HepG2 (cell line): ENCODE data around the gene KDM7A. TPM values are rescaled to one million over a fixed set of nuclear protein-coding genes. Genes with fewer than 3 reads are reported as not detected.

Experiments
- ATAC-seq: fragments of 200-7000 bp; cut with Tn5 transposase; 3 replicates; pipeline ENCODE4 v1.9.1; 2020; ENCODE audit warnings: mild to moderate bottlenecking, moderate library complexity
- BruUV-seq: library from RNA; stranded (reverse); fragments of 400-500 nt; replicated peaks from 2 replicates; lab custom pipeline; 2021; lab: Mats Ljungman, UMichigan
- CTCF ChIA-PET: fragments of 300-600 bp; formaldehyde crosslinking; extraction: SDS; loops from one replicate; lab custom pipeline; 2021; ENCODE audit warnings: low total read pairs, inconsistent platforms, low intra/inter-chr PET ratio; lab: Yijun Ruan, JAX
- POLR2A ChIA-PET: fragments of 350-600 bp; sonication (Branson Sonifier 250); formaldehyde crosslinking; loops from one replicate; lab custom pipeline; 2020; ENCODE audit warnings: antibody characterized with exemption, inconsistent platforms; lab: Yijun Ruan, JAX
- DNase-seq: peaks from one replicate; pipeline ENCODE4 v3.0.0-alpha.2; 2015; ENCODE audit warnings: low spot score
- FAIRE-seq: peaks from 3 replicates; lab custom pipeline; 2011; peaks lifted over from hg19 to GRCh38; lab: Jason Lieb, UNC
- H2AFZ ChIP-seq: one replicate; pipeline ENCODE4 v1.6.1; 2011; ENCODE audit warnings: low read length, inconsistent platforms
- H3K27ac ChIP-seq: fragments of 300-600 bp; 3 replicates; pipeline ENCODE4 v1.8.0; 2011; ENCODE audit warnings: mixed run types, mild to moderate bottlenecking, mixed read lengths, low read length, inconsistent platforms; ENCODE audit not compliant: insufficient read depth; ENCODE audit errors: extremely low read length
- H3K27me3 ChIP-seq, 2 experiments: fragments of 200-600 bp in 1 of 2; 2 replicates in 1 of 2; 3 replicates in 1 of 2; pipeline versions ENCODE4 v1.6.0 to v1.8.0; 2011; ENCODE audit warnings: low read length in 2 of 2, mild to moderate bottlenecking in 2 of 2, moderate library complexity in 2 of 2, inconsistent platforms in 1 of 2; ENCODE audit not compliant: insufficient read depth in 2 of 2, control insufficient read depth in 1 of 2
- H3K36me3 ChIP-seq, 2 experiments: fragments of 200-600 bp in 1 of 2; replicated peaks in 1 of 2; 2 replicates in 1 of 2; 3 replicates in 1 of 2; pipeline versions ENCODE4 v1.5.1 to v1.8.0; 2011; ENCODE audit warnings: low read length in 2 of 2, inconsistent platforms in 1 of 2; ENCODE audit not compliant: insufficient read depth in 2 of 2, control insufficient read depth in 1 of 2
- H3K4me1 ChIP-seq: 2 replicates; pipeline ENCODE4 v1.5.1; 2012; ENCODE audit warnings: low read length, inconsistent platforms; ENCODE audit not compliant: insufficient read depth
- H3K4me2 ChIP-seq: 2 replicates; pipeline ENCODE4 v1.6.0; 2011; ENCODE audit warnings: low read depth, low read length, inconsistent platforms
- H3K4me3 ChIP-seq, 3 experiments: fragments of 200-600 bp in 1 of 3; sonication (generic), shearing (Covaris generic) in 1 of 3; replicated peaks in 1 of 3; 2 replicates each; pipeline ENCODE4 v1.5.1; 2011 to 2016; ENCODE audit warnings: low read length in 3 of 3, inconsistent platforms in 2 of 3, low read depth in 2 of 3, mild to moderate bottlenecking in 2 of 3, control low read depth in 1 of 3, mixed read lengths in 1 of 3; ENCODE audit not compliant: insufficient read depth in 1 of 3
- H3K79me2 ChIP-seq: one replicate; pipeline ENCODE4 v1.6.1; 2011; ENCODE audit warnings: low read length, inconsistent platforms; ENCODE audit not compliant: insufficient read depth
- H3K9ac ChIP-seq: 2 replicates; pipeline ENCODE4 v1.6.0; 2011; ENCODE audit warnings: mild to moderate bottlenecking, low read depth, low read length, inconsistent platforms; ENCODE audit not compliant: insufficient read depth
- H3K9me3 ChIP-seq: 2 replicates; pipeline ENCODE4 v1.5.1; 2012; ENCODE audit warnings: mild to moderate bottlenecking, low read length
- H4K20me1 ChIP-seq: 2 replicates; pipeline ENCODE4 v1.6.0; 2011; ENCODE audit warnings: inconsistent platforms, mild to moderate bottlenecking, low read length, moderate library complexity; ENCODE audit not compliant: insufficient read depth
- ATF1 ChIP-seq: IDR thresholded peaks from 2 replicates; pipeline ENCODE4 v1.6.1; 2016; ENCODE audit warnings: mild to moderate bottlenecking, control low read depth
- CHD2 ChIP-seq: IDR thresholded peaks from 2 replicates; pipeline ENCODE4 v1.6.1; 2011; ENCODE audit warnings: low read depth, low read length, improper control_type of control experiment
- CREB1 ChIP-seq, 2 experiments: fragments of 450-650 bp in 1 of 2; IDR thresholded peaks; 2 replicates each; pipeline ENCODE4 v1.6.1; 2016 to 2017; ENCODE audit warnings: control low read depth in 1 of 2, mild to moderate bottlenecking in 1 of 2, missing compliant biosample characterization in 1 of 2, missing genetic modification characterization in 1 of 2
- FOSL2 ChIP-seq: sonication (generic); formaldehyde crosslinking; IDR thresholded peaks from 2 replicates; pipeline ENCODE4 v1.4.0; 2020; ENCODE audit warnings: missing genetic modification reagents
- GABPB1 ChIP-seq: IDR thresholded peaks from 2 replicates; pipeline ENCODE4 v1.6.1; 2016; ENCODE audit warnings: mild to moderate bottlenecking, missing genetic modification reagents, moderate library complexity, missing compliant biosample characterization
- HOXA3 ChIP-seq: sonication (generic); formaldehyde crosslinking; IDR thresholded peaks from 2 replicates; pipeline ENCODE4 v1.5.0; 2020; ENCODE audit warnings: missing genetic modification reagents
- MEIS1 ChIP-seq: sonication (generic); formaldehyde crosslinking; IDR thresholded peaks from 2 replicates; pipeline ENCODE4 v1.9.0; 2021; ENCODE audit warnings: mild to moderate bottlenecking, missing genetic modification reagents, moderate library complexity, borderline replicate concordance
- SALL2 ChIP-seq: sonication (generic); formaldehyde crosslinking; IDR thresholded peaks from 2 replicates; pipeline ENCODE4 v1.8.1; 2023; ENCODE audit warnings: mild to moderate bottlenecking, missing genetic modification reagents, inconsistent platforms
- SMAD1 ChIP-seq: sonication (generic); formaldehyde crosslinking; IDR thresholded peaks from 2 replicates; pipeline ENCODE4 v1.4.0; 2020; ENCODE audit warnings: missing genetic modification reagents, low read depth, mild to moderate bottlenecking, borderline replicate concordance
- SMARCC2 ChIP-seq: fragments of 450-650 bp; IDR thresholded peaks from 2 replicates; pipeline ENCODE4 v1.6.1; 2017; ENCODE audit warnings: antibody characterized with exemption, mild to moderate bottlenecking
- SNRNP70 ChIP-seq: fragments of 200-400 bp; formaldehyde crosslinking; IDR thresholded peaks from 2 replicates; pipeline ENCODE4 v1.6.1; 2017; ENCODE audit warnings: mild to moderate bottlenecking, low read depth, low read length, moderate library complexity
- SOX5 ChIP-seq: IDR thresholded peaks from 2 replicates; pipeline ENCODE4 v1.6.1; 2016; ENCODE audit warnings: borderline replicate concordance
- SP5 ChIP-seq: IDR thresholded peaks from 2 replicates; pipeline ENCODE4 v1.6.1; 2016; ENCODE audit warnings: low read depth, borderline replicate concordance
- THYN1 ChIP-seq: sonication (generic); formaldehyde crosslinking; IDR thresholded peaks from 2 replicates; pipeline ENCODE4 v1.8.1; 2023; ENCODE audit warnings: low read depth, mild to moderate bottlenecking, moderate library complexity, missing genetic modification reagents, borderline replicate concordance
- ZMYM3 ChIP-seq: sonication (generic); formaldehyde crosslinking; IDR thresholded peaks from 2 replicates; pipeline ENCODE4 v1.5.1; 2020; ENCODE audit warnings: mild to moderate bottlenecking, missing genetic modification reagents
- ZNF335 ChIP-seq: sonication (generic); formaldehyde crosslinking; IDR thresholded peaks from 2 replicates; pipeline ENCODE4 v1.4.0; 2020; ENCODE audit warnings: missing genetic modification reagents
- ZNF878 ChIP-seq: sonication (generic); formaldehyde crosslinking; IDR thresholded peaks from 2 replicates; pipeline ENCODE4 v1.8.1; 2023; ENCODE audit warnings: mild to moderate bottlenecking, missing genetic modification reagents, moderate library complexity
- ZNF891 ChIP-seq: sonication (generic); formaldehyde crosslinking; IDR thresholded peaks from 2 replicates; pipeline ENCODE4 v1.5.0; 2020; ENCODE audit warnings: mild to moderate bottlenecking, missing genetic modification reagents
- WGBS: methylation state at CpG from one replicate; pipeline ENCODE4 v1.1.6; 2017; ENCODE audit warnings: low lambda C conversion rate; 5-methylcytosine and 5-hydroxymethylcytosine counted together
- in situ Hi-C: cut with HindIII; loops from 2 replicates; pipeline ENCODE4 v1.10.0; 2017; ENCODE audit warnings: low pct_unique_long_range_greater_than_20kb; ENCODE audit not compliant: extremely low pct_ligation_motif_present
- intact Hi-C: fragments of 100-400 bp; cut with micrococcal nuclease; formaldehyde crosslinking; loops from one replicate; pipeline ENCODE4 v1.10.0; 2022; ENCODE audit not compliant: unreplicated experiment
- polyA plus RNA-seq, 8 experiments: library from polyadenylated mRNA; depleted of rRNA in 3 of 8; stranded (reverse) in 7 of 8; unstranded in 1 of 8; fragments of >200 nt; fragmentation: Illumina TruSeq in 4 of 8; extraction: Trizol in 4 of 8; gene quantifications; 2 replicates each; pipeline versions ENCODE4 v1.2.1 to v1.2.3, GENCODE V29; 2011 to 2016; ENCODE audit warnings: low read depth in 4 of 8, missing spikeins in 1 of 8, mixed read lengths in 1 of 8; ENCODE audit not compliant: insufficient read depth in 1 of 8
- total RNA-seq, 5 experiments: library from RNA; depleted of rRNA; stranded (reverse); fragments of >200 nt; fragmentation: Illumina TruSeq; extraction: Trizol; gene quantifications; 2 replicates each; pipeline ENCODE4 v1.2.3, GENCODE V29; 2016; ENCODE audit warnings: low read depth in 1 of 5
- TF ChIP-seq, protein P1 (sequence below): sonication (generic); formaldehyde crosslinking; IDR thresholded peaks from 2 replicates; pipeline ENCODE4 v1.4.0; 2020; ENCODE audit warnings: missing genetic modification reagents
- TF ChIP-seq, protein P2 (sequence below): sonication (generic); formaldehyde crosslinking; IDR thresholded peaks from 2 replicates; pipeline ENCODE4 v1.4.0; 2020; ENCODE audit warnings: mild to moderate bottlenecking, missing genetic modification reagents
- TF ChIP-seq, protein P3 (sequence below): sonication (generic); formaldehyde crosslinking; IDR thresholded peaks from 2 replicates; pipeline ENCODE4 v1.5.0; 2020; ENCODE audit warnings: missing genetic modification reagents
- TF ChIP-seq, protein P4 (sequence below): IDR thresholded peaks from 2 replicates; pipeline ENCODE4 v1.6.1; 2016

Gene KDM7A
- total and polyA plus RNA-seq, 2 of the 13 experiments (the other 11 are each of a cell fraction or from before 2014, with no cell fraction given) = 10.8 to 16.8 TPM

DNA sequence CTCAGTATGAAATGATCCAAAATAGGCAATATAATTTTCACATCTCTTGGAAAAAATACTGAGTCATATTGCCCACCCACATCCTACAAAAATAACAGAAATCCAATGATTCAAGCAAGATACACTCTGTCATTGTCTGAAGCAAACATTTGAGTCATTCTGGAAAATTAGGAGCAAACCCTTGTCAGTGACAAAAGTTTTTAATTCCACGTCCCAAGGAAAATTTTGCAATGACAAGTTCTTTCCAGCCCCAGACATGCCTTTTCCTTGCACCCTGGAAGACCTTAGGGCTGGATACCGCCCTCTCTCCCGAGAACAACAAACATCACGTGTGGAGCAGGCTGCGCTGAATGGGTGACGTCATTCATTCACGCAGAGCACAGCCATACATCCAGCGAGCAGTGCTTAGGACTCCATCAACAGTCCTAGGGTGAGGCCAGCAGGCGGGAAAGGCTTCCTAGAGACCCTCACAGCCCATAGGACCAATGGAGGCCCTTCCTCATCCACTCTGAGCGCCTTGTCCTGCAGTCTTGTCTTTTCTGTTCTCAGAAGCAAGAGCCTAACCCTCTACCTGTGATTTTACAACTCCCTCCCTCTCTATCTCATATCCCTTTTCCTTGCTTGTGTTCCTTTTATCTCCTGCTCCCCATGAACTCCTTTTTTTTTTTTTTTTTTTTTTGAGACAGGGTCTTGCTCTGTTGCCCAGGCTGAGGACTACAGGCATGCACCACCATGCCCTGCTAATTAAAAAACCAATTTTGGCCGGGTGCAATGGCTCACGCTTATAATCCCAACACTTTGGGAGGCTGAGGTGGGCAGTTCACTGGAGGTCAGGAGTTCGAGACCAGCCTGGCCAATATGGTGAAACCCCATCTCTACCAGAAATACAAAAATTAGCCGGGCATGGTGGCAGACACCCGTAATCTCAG is 23.5 kb upstream of the KDM7A start:
- CTCF ChIA-PET = no interaction called here
- Histone ChIP-seq H3K4me1 (peaks cover 46% of the 10 kb centered on the region), H3K27ac (no peak overlapping the region), H3K27me3 (peaks cover 0 to 13% of the 10 kb centered on the region in 2 experiments; a peak in 4 of 5 replicates), H3K36me3 (no peaks in the 10 kb centered on the region), H3K9me3 (no peaks in the 10 kb centered on the region), H3K9ac (no peak overlapping the region), H4K20me1 (no peaks in the 10 kb centered on the region), H3K4me2 (peak overlapping the region; percentile 68), H3K79me2 (no peaks in the 10 kb centered on the region), H2AFZ (no peak overlapping the region), H3K4me3 (peak overlapping the region in 1 of 3 experiments; percentile 20; a peak in 1 of 6 replicates)
- FAIRE-seq (no peak), DNase-seq (peak; percentile 47), ATAC-seq (peak; percentile 74)
- POLR2A ChIA-PET = interaction anchor here (1.0 to 1.4 kb wide), 3 partner anchors 14 to 30 kb away, joined by 3 read pairs; no protein-coding TSS in a partner anchor
- BruUV-seq = no TSS peak
- intact Hi-C loops (loop anchor here (10.0 kb wide), 1 partner anchor 1766 kb away; no protein-coding TSS in a partner anchor), in situ Hi-C loops (no loop called here)
- WGBS = 34% methylated on average over 14 of the region's 15 CpGs
- TF ChIP-seq HOXA3 = peak; percentile 48; the same call in 1 of the 2 replicates
- TF ChIP-seq, protein P1, sequence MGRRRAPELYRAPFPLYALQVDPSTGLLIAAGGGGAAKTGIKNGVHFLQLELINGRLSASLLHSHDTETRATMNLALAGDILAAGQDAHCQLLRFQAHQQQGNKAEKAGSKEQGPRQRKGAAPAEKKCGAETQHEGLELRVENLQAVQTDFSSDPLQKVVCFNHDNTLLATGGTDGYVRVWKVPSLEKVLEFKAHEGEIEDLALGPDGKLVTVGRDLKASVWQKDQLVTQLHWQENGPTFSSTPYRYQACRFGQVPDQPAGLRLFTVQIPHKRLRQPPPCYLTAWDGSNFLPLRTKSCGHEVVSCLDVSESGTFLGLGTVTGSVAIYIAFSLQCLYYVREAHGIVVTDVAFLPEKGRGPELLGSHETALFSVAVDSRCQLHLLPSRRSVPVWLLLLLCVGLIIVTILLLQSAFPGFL (CRISPR knock-in tag) = no peak
- TF ChIP-seq, protein P2, sequence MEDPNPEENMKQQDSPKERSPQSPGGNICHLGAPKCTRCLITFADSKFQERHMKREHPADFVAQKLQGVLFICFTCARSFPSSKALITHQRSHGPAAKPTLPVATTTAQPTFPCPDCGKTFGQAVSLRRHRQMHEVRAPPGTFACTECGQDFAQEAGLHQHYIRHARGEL (CRISPR knock-in tag) = no peak
- TF ChIP-seq SNRNP70 = no peak
- no peak for TF ChIP-seq CHD2
- TF ChIP-seq, protein P3, sequence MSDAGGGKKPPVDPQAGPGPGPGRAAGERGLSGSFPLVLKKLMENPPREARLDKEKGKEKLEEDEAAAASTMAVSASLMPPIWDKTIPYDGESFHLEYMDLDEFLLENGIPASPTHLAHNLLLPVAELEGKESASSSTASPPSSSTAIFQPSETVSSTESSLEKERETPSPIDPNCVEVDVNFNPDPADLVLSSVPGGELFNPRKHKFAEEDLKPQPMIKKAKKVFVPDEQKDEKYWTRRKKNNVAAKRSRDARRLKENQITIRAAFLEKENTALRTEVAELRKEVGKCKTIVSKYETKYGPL = no peak
- no peak for TF ChIP-seq SALL2 (CRISPR knock-in tag)
- 0 out of 2 replicates have a peak, but pooled peaks have one; percentile 31 for TF ChIP-seq ZNF878 (CRISPR knock-in tag)
- peak; percentile 69 for TF ChIP-seq FOSL2
- 0 out of 2 replicates have a peak, but pooled peaks have one; percentile 14 for TF ChIP-seq GABPB1
- TF ChIP-seq ATF1 = peak; percentile 40; the same call in 1 of the 2 replicates
- TF ChIP-seq SP5 (CRISPR knock-in tag) = 0 out of 2 replicates have a peak, but pooled peaks have one; percentile 18
- no peak for TF ChIP-seq THYN1 (CRISPR knock-in tag)
- TF ChIP-seq ZMYM3 (CRISPR knock-in tag) = 0 out of 2 replicates have a peak, but pooled peaks have one; percentile 15
- TF ChIP-seq ZNF891 (CRISPR knock-in tag) = no peak
- TF ChIP-seq, protein P4, sequence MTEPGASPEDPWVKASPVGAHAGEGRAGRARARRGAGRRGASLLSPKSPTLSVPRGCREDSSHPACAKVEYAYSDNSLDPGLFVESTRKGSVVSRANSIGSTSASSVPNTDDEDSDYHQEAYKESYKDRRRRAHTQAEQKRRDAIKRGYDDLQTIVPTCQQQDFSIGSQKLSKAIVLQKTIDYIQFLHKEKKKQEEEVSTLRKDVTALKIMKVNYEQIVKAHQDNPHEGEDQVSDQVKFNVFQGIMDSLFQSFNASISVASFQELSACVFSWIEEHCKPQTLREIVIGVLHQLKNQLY (CRISPR knock-in tag) = no peak; the same call in 1 of the 2 replicates
- no peak for TF ChIP-seq ZNF335 (CRISPR knock-in tag)
- TF ChIP-seq SMAD1 (CRISPR knock-in tag) = no peak
- peak; percentile 97 for TF ChIP-seq CREB1 (IDR thresholded peaks at IDR 0.05)
- peak; percentile 68 for TF ChIP-seq CREB1 (CRISPR knock-in tag; IDR thresholded peaks at IDR 0.05)
- TF ChIP-seq SOX5 (CRISPR knock-in tag) = peak; percentile 63; the same call in 1 of the 2 replicates
- TF ChIP-seq SMARCC2 = no peak
- no peak for TF ChIP-seq MEIS1
